GM18511 (cell line): ENCODE measurements around the gene MMEL1.
"Not testable (repeated sequence)": the region's sequence is repeated elsewhere in the genome, so short reads cannot be mapped to it uniquely, and the experiment has no call there.

Experiments
- ATAC-seq: cut with Tn5 transposase; IDR thresholded peaks from one replicate; pipeline ENCODE4 v1.9.1; 2021; ENCODE audit warnings: mild to moderate bottlenecking, moderate library complexity; ENCODE audit not compliant: unreplicated experiment

MMEL1 gene

GRCh38 chr1:2632561-2633361, at the start of gene MMEL1:
Gene MMEL1 (minus strand): TSS chr1:2633016. CDS start chr1:2629484, 3,532 bp downstream.
- ATAC-seq, result no peak

- not testable (repeated sequence) for ATAC-seq
Measured at GRCh38 chr1:2676726-2677125, 43.9 kb upstream of the MMEL1 start.

DNA sequence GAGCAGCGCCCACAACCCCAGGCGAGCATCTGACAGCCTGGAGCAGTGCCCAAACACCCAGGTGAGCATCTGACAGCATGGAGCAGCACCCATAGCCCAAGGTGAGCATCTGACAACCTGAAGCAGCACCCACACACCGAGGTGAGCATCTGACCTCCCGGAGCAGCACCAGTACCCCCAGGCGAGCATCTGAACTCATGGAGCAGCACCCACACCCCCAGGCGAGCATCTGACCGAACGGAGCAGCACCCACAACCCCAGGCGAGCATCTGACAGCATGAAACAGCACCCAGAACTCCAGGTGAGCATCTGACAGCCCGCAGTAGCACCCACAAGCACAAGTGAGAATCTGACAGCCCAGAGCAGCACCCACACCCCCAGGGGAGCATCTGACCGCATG, 38.8 kb upstream of the MMEL1 start:
- not testable (repeated sequence) for ATAC-seq

DNA sequence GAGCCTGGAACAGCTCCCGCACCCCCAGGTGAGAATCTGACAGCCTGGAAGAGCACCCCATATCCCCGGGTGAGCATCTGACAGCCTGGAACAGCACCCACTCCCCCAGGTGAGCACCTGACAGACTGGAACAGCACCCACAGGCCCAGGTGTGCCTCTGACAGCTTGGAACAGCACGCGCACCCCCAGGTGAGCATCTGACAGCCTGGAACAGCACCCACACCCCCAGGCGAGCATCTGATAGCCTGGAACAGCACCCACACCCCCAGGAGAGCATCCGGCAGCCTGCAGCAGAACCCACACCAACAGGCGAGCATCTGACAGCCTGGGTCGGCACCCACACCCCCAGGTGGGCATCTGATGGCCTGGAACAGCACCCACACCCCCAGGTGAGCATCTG, 27.0 kb upstream of the MMEL1 start:
- ATAC-seq, result not testable (repeated sequence)

GRCh38 chr1:2657909-2658308, 25.1 kb upstream of the MMEL1 start:
- ATAC-seq, result not testable (repeated sequence)

GRCh38 chr1:2657124-2657523, 24.3 kb upstream of the MMEL1 start:
- ATAC-seq, result not testable (repeated sequence)

DNA sequence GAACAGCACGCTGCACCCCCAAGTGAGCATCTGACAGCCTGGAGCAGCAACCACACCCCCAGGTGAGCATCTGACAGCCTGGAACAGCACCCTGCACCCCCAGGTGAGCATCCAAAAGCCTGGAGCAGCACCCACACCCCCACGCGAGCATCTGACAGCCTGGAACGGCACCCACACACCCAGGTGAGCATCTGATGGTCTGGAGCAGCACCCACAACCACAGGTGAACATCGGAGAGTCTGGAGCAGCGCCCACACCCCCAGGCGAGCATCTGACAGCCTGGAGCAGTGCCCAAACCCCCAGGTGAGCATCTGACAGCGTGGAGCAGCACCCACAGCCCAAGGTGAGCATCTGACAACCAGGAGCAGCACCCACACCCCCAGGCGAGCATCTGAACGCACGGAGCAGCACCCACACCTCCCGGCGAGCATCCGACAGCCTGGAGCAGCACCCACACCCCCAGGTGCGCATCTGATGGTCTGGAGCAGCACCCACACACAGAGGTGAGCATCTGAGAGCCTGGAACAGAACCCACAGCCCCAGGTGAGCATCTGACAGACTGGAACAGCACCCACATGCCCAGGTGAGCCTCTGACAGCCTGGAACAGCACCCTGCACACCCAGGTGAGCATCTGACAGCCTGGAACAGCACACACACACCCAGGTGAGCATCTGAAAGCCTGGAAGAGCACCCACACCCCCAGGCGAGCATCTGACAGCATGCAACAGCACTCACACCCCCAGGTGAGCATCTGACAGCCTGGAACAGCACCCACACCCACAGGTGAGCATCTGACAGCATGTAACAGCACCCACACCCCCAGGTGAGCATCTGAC, 23.0 kb upstream of the MMEL1 start:
- ATAC-seq, result not testable (repeated sequence)

GRCh38 chr1:2654443-2654948, 21.7 kb upstream of the MMEL1 start:
- ATAC-seq, result not testable (repeated sequence)

DNA sequence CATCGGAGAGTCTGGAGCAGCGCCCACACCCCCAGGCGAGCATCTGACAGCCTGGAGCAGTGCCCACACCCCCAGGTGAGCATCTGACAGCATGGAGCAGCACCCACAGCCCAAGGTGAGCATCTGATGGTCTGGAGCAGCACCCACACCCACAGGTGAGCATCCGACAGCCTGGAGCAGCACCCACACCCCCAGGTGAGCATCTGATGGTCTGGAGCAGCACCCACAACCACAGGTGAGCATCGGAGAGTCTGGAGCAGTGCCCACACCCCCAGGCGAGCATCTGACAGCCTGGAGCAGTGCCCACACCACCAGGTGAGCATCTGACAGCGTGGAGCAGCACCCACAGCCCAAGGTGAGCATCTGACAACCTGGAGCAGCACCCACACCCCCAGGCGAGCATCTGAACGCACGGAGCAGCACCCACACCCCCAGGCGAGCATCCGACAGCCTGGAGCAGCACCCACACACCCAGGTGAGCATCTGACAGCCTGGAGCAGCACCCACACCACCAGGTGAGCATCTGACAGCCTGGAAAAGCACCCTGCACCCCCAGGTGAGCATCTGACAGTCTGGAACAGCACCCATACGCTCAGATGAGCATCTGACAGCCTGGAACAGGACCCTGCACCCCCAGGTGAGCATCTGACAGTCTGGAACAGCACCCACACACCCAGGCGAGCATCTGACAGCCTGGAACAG, 21.1 kb upstream of the MMEL1 start:
- not testable (repeated sequence) for ATAC-seq

GRCh38 chr1:2652926-2653571, 20.2 kb upstream of the MMEL1 start:
- not testable (repeated sequence) for ATAC-seq

DNA sequence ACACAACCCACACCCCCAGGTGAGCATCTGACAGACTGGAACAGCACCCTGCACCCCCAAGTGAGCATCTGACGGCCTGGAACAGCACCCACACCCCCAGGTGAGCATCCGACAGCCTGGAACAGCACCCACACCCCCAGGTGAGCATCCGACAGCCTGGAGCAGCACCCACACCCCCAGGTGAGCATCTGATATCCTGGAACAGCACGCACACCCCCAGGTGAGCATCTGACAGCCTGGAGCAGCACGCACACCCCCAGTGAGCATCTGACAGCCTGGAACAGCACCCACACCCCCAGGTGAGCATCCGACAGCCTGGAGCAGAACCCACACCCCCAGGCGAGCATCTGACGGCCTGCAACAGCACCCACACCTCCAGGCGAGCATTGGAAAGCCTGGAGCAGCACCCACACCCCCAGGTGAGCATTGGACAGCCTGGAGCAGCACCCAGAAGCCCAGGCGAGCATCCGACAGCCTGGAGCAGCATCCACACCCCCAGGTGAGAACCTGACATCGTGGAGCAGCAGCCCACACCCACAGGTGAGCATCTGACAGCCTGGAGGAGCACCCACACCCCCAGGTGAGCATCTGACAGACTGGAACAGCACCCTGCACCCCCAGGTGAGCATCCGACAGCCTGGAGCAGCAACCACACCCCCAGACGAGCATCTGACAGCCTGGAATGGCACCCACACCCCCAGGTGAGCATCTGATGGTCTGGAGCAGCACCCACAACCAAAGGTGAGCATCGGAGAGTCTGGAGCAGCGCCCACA, 19.5 kb upstream of the MMEL1 start:
- ATAC-seq, result not testable (repeated sequence)

DNA sequence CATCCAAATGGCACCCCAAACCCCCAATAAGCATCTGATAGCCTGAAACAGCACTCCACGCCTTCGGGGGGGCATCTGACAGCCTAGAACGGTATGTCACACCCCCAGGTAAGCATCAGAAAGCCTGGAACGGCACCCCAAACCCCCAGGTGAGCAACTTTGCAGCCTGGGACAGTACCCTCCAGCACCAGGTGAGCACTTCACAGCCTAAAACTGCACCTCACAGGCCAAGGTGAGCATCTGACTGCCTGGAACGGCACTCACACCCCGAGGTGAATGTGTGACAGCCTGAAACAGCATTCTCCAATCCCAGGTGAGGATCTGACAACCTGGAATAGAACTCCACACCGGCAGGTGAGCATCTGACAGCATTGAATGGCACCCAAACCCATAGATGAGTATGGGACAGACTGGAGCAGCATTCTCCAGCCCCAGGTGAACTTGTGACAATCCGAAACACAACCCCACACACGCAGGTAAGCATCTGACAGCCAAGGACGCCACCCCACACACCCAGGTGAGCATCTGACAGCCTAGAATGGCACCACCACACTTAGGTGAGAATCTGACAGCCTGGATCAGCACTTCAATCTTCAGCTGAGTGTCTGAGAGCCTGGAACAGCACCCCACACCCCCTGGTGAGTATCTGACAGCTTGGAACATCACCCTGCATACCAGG, 18.3 kb upstream of the MMEL1 start:
- no peak for ATAC-seq

DNA sequence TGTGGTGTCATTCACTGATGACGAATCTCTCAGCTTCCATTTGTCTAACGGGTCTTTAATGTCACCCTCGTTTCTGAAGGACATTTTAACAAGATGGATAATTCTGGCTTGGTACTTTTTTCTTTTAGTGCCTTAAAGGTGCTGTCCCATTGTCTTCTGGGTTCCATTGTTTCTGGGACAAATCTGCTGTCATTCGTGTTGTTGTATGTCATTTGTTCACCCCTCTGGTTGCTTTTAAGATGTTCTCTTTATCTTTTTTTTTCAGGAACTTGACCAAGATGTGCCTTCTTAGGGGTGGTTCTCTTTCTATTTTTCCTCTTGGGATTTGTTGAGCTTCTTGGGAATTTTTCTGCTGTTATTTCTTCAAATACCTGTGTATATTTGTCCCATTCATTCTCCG, 14.0 kb upstream of the MMEL1 start:
- no peak for ATAC-seq

DNA sequence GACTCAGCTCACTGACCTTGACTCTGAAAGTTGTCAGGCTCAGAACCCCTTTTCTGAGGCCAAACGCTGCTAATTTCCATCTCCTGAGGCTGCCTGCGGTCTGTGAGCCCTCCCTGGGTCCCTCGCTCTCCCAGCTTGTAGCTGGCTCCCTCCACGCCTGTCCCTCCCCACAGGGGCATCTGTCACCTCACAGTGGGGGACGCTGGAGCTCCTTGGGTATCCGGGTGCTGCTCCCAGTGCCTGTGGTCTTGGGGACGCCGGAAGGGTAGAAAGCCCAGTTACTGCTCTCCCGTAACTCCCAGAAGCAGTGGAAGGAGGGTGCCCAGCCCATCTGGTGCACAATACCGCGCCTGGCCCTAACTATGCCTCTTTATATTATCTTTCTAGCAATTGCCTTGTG, 13.0 kb upstream of the MMEL1 start:
- ATAC-seq, result no peak

DNA sequence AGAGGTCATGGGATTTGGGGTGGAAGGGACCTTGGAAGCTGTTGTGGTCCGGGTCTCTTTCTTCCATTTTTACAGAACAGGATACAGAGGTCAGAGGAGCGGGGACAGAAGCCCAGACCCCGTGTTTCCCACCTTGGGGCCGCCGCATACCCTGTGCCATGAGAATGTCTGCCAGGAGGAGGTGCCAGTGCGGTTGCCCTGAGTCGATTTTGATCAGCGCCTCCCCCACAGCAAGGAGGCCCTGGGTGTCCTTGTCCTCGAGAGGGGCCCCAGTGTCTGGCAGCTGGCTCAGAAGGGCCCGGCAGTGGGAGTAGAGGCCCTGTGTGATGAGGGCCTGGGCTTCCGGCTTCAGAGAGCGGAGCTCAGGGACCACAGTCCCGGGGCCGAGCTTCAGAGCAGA, 12.3 kb upstream of the MMEL1 start:
- no peak for ATAC-seq

- ATAC-seq, result no peak
Measured at GRCh38 chr1:2644591-2645101, 11.8 kb upstream of the MMEL1 start.

GRCh38 chr1:2644171-2644570, 11.4 kb upstream of the MMEL1 start:
- ATAC-seq, result no peak

- no peak for ATAC-seq
Measured at GRCh38 chr1:2643414-2644077, 10.7 kb upstream of the MMEL1 start.
